GM21360 (cell line): ENCODE data around the gene USP17L5.
"Not testable (repeated sequence)": the region's sequence is repeated elsewhere in the genome, so short reads cannot be mapped to it uniquely, and the experiment has no call there.

Source experiments
- ATAC-seq: cut with Tn5 transposase; IDR thresholded peaks from one replicate; pipeline ENCODE4 v1.9.1; 2021; ENCODE audit warnings: mild to moderate bottlenecking, moderate library complexity; ENCODE audit not compliant: unreplicated experiment

USP17L5 gene, protein sequence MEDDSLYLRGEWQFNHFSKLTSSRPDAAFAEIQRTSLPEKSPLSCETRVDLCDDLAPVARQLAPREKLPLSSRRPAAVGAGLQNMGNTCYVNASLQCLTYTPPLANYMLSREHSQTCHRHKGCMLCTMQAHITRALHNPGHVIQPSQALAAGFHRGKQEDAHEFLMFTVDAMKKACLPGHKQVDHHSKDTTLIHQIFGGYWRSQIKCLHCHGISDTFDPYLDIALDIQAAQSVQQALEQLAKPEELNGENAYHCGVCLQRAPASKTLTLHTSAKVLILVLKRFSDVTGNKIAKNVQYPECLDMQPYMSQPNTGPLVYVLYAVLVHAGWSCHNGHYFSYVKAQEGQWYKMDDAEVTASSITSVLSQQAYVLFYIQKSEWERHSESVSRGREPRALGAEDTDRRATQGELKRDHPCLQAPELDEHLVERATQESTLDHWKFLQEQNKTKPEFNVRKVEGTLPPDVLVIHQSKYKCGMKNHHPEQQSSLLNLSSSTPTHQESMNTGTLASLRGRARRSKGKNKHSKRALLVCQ

DNA sequence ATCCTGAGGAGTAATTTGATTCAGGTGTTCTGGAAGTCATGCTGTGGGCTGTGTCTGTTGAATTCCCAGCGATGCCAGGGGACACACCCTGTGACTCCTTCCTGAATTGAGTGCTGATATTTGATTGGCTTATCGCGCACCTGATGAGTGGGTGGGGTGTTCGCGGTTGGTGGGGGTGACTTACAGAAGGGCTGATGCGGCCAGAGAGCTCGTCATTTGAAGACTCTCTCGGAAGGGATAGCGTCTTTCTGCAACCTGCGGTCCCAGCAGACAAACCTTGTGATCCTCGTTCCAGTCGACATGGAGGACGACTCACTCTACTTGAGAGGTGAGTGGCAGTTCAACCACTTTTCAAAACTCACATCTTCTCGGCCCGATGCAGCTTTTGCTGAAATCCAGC lies at the start of gene USP17L5:
USP17L5 (plus strand) TSS at position 301 of the 400 bp plus-strand sequence; CDS start at position 301, 0 bp downstream.
- not testable (repeated sequence) for ATAC-seq

DNA sequence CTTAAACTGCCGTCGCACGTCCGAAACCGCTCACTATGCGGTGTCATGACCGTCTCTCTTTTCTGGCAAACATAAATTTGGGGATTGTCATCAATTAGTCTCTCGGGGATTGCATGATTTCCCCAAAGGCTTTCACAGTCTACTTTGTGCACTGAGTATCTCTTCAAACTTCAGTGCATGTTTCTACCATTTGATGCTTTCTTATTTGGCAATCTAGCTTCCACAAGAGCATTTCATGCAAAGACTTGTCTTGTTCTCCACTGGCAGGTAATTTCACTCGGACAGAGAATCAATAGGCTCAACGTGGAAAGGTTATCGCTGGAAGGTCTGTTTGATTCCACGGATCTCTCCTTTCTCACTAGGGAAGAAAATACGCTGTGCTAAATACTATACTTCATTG lies 15.0 kb upstream of the USP17L5 start:
- ATAC-seq: not testable (repeated sequence)

- ATAC-seq: not testable (repeated sequence)
Observed at GRCh38 chr4:9324865-9325264, 14.3 kb upstream of the USP17L5 start, which contains the start of gene USP17L24. USP17L24 (plus strand) TSS chr4:9325165; CDS start chr4:9325165, 0 bp downstream.

DNA sequence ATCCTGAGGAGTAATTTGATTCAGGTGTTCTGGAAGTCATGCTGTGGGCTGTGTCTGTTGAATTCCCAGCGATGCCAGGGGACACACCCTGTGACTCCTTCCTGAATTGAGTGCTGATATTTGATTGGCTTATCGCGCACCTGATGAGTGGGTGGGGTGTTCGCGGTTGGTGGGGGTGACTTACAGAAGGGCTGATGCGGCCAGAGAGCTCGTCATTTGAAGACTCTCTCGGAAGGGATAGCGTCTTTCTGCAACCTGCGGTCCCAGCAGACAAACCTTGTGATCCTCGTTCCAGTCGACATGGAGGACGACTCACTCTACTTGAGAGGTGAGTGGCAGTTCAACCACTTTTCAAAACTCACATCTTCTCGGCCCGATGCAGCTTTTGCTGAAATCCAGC lies 9.6 kb upstream of the USP17L5 start, which contains the start of gene USP17L25:
USP17L25 (plus strand) TSS at position 301 of the 400 bp plus-strand sequence; CDS start at position 301, 0 bp downstream.
- ATAC-seq: not testable (repeated sequence)

GRCh38 chr4:9334358-9334757 lies 4.8 kb upstream of the USP17L5 start, which contains the start of gene USP17L26:
USP17L26 (plus strand) TSS chr4:9334658; CDS start chr4:9334658, 0 bp downstream.
- ATAC-seq: not testable (repeated sequence)

GRCh38 chr4:9343848-9344247 lies 4.6 kb downstream of the USP17L5 start, which contains the start of gene USP17L27:
USP17L27 (plus strand) TSS chr4:9344148; CDS start chr4:9344148, 0 bp downstream.
- not testable (repeated sequence) for ATAC-seq

DNA sequence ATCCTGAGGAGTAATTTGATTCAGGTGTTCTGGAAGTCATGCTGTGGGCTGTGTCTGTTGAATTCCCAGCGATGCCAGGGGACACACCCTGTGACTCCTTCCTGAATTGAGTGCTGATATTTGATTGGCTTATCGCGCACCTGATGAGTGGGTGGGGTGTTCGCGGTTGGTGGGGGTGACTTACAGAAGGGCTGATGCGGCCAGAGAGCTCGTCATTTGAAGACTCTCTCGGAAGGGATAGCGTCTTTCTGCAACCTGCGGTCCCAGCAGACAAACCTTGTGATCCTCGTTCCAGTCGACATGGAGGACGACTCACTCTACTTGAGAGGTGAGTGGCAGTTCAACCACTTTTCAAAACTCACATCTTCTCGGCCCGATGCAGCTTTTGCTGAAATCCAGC lies 9.4 kb downstream of the USP17L5 start, which contains the start of gene USP17L28:
USP17L28 (plus strand) TSS at position 301 of the 400 bp plus-strand sequence; CDS start at position 301, 0 bp downstream.
- not testable (repeated sequence) for ATAC-seq

GRCh38 chr4:9350866-9351265 lies 11.7 kb downstream of the USP17L5 start:
- not testable (repeated sequence) for ATAC-seq

DNA sequence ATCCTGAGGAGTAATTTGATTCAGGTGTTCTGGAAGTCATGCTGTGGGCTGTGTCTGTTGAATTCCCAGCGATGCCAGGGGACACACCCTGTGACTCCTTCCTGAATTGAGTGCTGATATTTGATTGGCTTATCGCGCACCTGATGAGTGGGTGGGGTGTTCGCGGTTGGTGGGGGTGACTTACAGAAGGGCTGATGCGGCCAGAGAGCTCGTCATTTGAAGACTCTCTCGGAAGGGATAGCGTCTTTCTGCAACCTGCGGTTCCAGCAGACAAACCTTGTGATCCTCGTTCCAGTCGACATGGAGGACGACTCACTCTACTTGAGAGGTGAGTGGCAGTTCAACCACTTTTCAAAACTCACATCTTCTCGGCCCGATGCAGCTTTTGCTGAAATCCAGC lies 14.1 kb downstream of the USP17L5 start, which contains the start of gene USP17L29:
USP17L29 (plus strand) TSS at position 301 of the 400 bp plus-strand sequence; CDS start at position 301, 0 bp downstream.
- ATAC-seq: not testable (repeated sequence)

GRCh38 chr4:9362829-9363228 lies 23.6 kb downstream of the USP17L5 start, which contains the start of gene USP17L30:
USP17L30 (plus strand) TSS chr4:9363129; CDS start chr4:9363129, 0 bp downstream.
- not testable (repeated sequence) for ATAC-seq

DNA sequence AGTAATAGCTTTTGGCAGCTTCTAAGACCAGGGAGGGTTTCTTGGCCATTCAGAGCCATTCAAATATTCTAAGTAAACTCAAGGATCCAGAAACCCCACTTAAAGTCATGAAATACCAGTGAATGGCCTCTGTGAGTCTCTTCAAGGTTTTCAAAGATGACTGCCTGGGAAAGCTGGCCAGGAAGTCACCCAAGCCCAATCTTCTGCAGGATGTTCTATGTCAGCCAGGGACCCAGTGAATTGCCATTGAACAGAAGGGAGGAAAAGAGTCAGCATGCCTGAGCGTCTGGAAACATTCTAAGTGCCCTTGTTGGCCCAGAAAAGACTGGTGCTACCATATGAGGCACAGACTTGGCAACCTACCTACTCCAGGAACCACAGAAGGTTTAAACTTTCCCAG lies 40.7 kb downstream of the USP17L5 start:
- ATAC-seq: not testable (repeated sequence)

DNA sequence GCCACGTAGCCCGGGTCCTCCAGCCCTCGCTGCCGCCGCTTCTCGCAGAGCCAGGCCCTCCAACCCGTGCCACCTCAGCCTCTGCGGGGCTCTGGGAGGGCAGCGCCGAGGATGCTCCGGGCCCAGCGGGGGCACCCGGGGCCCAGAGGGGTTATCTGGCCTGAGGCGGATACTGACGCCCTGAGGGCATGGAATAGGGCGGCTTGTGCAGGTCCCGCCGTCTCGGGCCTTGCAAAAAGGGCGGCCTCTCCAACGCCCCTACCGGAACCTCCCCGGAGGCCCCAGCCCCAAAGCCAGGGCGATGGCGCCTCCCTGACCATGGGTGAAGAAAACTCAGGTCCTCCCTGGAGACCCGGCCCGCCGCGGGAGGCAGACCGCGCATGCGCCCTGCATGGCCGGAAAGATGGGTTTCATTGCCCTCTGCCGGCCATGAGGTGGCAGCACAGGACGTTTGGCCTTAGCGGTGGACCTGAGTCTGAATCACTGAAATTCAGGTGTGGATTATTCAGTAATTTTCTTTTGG lies 41.9 kb downstream of the USP17L5 start:
- not testable (repeated sequence) for ATAC-seq

- no peak for ATAC-seq
Observed at GRCh38 chr4:9384126-9384525, 44.9 kb downstream of the USP17L5 start.

- not testable (repeated sequence) for ATAC-seq
Observed at GRCh38 chr4:9389001-9389400, 49.8 kb downstream of the USP17L5 start.
